Inferior parietal cortex (tissue), 1 donor: Measurements from ENCODE around the gene CLTB.

Experiments used
- DNase-seq: peaks from one replicate; pipeline ENCODE4 v3.0.0-alpha.2; 2016; ENCODE audit errors: extremely low spot score

Gene CLTB

DNA sequence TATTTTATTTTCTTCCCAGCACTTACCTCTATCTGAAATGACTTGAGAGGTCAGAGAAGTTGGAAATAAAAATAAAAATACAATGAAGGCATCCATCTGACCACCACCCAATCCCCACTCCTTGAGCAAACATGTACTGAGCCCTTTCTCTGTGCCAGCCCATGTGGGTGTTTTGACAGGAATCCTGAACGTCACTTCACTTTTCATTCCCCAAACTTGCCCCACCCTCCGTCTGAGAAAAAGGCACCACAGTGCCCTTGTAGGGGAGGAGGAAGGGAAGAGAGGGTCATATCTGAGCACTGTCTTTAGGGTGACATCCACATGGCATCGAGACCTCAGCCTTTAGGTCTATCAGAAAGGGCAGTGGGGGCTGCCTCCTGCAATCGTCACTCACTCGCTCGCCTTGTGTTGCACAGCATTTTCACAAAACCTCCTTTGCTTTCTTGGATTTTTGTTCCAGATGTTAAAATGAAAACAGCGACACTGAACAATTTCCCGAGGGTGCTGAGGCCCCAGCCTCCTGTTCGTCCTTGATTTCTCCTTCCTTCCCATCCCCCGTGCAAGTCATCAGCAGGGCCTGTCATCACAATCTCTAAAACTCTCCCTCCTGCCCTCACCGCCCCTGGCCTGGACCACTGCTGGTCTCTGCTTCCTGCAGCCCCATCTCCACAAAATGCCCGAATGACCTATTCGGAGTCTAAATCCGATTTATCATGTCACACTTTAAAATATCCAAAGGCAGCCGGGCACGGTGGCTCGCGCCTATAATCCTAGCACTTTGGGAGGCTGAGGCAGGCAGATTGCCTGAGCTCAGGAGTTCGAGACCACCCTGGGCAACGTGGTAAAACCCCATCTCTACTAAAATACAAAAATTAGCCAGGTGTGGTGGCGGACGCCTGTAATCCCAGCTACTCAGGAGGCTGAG, 14.8 kb downstream of the CLTB start:
- no peak for DNase-seq

- no peak for DNase-seq
These were observed 15.8 kb downstream of the CLTB start for GRCh38 chr5:176400382-176401156.

DNA sequence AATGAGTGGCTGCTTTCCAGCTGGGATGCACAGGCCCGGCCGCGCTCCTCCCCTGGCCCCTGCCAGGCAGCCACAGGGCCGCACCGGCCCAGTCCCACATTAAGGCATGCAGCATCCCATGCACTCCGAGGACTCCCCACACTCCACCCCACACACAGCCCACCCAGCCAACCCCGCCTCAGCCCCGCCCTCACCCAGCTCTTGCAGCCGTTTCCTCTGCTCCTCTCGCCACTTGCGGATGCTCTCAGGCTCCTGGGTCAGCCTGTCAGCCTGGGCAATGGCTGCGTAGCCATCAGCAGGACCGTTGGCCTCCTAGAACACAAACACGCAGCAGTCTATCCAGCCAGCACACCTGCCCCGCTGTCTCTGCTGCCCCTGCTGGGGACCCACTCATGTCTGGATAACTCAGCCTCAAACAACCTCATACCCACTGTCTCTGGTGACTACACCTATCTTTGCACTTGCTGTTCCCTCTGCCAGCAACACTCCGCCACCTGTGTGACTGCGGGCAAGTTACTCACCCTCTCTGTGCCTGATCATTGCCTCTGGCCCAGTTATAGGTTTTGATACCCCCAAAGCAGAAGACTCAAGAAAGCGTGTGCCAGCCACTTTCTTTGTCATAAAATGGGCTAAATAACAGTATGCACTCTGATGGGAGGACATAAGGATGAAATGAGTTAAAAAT, 18.5 kb downstream of the CLTB start:
- no peak for DNase-seq

DNA sequence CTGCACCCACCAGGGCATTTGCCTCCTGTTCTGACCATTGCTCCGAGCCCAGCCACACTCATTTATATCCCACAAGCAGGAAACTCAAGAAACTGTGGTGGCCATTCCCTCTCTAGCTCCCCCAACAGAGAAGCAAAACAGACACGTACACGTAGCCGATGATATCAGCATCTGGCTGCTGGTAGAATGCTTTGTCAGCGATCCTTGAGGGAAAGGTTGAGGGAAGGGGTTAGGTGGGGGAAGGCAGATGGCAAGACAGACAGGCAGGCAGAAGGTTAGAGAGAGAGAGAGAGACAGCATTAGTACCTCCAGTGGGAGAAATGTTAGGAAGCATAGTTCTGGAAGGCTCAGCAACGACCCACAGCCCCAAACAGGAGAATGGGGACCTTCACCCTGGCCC, 20.0 kb downstream of the CLTB start:
- no peak for DNase-seq

DNA sequence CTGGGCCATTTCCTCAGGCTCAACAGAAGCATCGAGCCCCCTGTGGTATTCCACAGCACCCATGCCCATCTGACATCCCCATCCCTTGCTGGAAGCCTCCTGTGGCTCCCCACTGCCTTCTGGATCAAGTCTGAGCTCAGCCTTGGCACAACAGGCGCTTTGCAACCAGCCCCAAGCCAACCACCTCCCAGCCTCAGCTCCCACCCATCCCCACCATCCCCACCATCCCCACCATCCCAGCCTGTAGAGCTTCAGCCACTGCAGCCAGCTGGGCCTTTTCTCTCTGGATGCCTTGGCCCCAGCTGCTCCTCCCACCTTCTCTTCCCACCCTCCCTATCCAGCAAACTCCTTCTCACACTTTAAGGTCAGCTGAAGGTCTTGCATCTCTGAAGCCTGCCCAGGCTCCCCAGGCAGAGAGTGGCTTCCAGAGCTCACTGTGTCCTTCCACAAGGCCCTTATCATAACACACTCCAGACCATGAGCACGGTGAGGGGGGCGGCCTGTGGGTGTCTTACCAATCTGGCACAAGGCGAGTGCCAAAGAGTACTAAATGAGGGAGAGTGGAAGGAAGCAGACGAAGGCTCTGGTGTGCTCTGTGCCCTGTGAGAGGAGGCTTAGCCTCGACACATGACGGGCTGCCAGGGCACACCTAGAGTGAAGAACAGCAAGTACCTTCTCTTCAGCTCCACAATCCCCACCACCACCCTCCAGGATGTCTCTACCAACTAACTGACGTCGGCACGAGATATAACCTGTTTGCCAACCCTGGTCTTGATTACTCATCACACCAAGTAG, 21.3 kb downstream of the CLTB start:
- DNase-seq: no peak

DNA sequence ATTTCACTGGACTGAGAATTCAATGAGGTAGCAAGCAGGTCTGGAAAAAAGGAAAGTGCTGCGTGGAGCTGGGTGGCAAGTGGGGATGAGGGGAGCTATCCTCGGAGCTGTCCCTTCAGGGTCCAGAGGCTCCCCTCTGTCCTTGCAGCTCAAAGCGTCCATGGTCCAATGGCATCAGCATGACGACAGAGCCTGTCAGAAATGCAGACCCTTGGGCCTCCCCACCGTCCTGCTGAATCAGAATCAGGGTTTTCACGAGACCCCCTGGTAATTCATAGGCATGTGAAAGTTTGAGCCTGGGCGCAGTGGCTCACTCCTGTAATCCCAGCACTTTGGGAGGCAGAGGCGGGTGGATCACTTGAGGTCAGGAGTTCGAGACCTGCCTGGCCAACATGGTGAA, 22.2 kb downstream of the CLTB start:
- DNase-seq: no peak

GRCh38 chr5:176392526-176392925, 23.8 kb downstream of the CLTB start:
- DNase-seq: no peak

GRCh38 chr5:176391999-176392398, 24.3 kb downstream of the CLTB start:
- DNase-seq: no peak

- no peak for DNase-seq
These were observed 24.9 kb downstream of the CLTB start for GRCh38 chr5:176391479-176391878.

DNA sequence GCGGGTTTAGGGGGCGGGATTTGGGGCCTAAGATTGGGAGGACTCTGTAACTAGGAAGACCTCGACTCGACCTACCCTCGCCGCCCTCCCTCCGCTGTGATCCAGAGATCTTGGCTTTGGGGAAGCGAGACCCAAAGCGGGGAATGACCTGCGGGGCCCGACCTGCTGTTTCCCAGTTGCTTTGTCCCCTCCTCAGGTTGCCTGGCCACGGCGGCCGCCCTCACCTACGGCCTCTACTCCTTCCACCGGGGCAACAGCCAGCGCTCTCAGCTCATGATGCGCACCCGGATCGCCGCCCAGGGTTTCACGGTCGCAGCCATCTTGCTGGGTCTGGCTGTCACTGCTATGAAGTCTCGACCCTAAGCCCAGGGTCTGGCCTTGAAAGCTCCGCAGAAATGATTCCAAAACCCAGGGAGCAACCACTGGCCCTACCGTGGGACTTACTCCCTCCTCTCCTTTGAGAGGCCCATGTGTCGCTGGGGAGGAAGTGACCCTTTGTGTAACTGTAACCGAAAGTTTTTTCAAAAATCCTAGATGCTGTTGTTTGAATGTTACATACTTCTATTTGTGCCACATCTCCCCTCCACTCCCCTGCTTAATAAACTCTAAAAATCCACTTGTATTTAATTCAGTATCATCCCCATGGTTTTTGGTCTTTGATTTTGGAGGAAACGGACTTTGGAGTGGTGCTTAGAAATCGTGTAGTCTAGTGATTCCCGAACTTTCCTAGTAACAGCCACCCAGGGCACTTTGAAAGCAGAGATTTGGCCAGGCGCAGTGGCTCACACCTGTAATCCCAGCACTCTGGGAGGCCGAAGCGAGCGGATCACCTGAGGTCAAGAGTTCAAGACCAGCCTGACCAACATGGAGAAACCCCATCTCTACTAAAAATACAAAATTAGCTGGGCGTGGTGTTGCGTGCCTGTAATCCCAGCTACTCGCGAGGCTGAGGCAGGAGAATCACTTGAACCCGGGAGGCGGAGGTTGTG, 26.9 kb downstream of the CLTB start:
- no peak for DNase-seq

GRCh38 chr5:176388444-176389134, 27.8 kb downstream of the CLTB start, which contains the start of the genes HIGD2A and NOP16:
HIGD2A (plus strand) TSS chr5:176388751; CDS start chr5:176388820, 69 bp downstream.
NOP16 (minus strand) TSS chr5:176388598; CDS start chr5:176388539, 59 bp downstream.
- peak; percentile 100 for DNase-seq

GRCh38 chr5:176388003-176388443, 28.3 kb downstream of the CLTB start:
- no peak for DNase-seq

- DNase-seq: no peak
These were observed 28.9 kb downstream of the CLTB start for GRCh38 chr5:176387384-176387925.

DNA sequence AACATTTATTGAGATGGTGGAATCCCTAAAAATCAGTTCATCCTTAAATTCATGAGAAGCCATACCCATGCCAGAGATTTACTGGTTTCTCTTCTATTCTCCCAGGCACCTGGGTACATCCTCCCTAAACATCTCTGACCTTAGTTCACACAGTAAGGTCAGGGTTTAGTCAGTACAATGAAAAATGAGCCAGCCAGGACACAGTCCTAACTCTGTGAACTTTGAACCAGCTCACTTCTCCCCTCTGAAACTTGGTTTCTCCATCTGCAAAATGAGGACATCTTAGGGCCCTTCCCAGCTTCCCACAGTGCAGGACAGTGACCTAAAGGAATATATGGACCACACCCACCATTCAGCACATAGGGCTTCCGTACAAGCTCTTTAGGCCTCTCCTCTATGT, 29.8 kb downstream of the CLTB start:
- no peak for DNase-seq

DNA sequence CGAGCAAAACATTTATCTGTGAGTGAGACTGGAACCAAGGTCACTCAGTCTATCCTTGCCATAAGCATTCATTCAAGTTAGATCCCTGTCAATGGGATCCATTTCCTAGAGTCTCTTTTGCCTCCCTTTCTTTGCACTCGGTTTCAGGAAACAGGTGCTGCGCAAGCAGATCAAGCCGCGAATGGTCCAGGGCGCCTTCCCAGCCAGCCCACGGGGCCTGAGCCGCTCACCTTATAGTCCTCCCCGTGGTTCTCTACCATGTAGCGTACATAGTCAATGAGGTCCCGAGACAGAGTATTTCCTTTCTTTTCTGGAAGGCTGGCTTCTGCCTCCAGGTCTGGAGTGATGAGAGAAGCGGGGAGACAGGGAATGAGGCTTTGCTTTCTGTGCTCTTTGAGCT, 31.3 kb downstream of the CLTB start:
- DNase-seq: no peak

DNA sequence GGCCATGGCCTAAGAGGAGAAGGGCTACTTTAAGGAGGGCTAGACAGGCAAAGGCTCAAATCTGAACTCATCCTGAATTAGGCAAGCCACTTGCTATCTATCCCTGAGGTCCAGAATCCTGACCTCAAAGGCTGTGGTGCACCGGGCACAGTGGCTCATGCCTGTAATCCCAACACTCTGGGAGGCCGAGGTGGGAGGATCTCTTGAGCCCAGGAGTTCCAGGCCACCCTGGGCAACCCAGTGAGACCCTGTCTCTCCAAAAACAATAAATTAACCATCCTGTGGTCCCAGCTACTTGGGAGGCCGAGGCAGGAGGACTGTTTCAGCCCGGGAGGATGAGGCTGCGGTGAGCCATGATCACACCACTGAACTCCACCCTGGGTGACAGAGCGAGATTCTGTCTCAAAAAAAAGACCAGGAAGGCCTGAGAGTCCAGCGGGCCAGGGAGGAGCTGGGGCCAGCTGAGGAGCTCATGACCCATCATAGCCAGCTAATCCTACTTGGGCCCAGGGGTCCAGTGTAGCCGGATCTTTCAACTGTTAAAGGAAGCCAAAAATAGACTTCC, 31.9 kb downstream of the CLTB start:
- no peak for DNase-seq

GRCh38 chr5:176383961-176384360, 32.4 kb downstream of the CLTB start:
- DNase-seq: no peak

DNA sequence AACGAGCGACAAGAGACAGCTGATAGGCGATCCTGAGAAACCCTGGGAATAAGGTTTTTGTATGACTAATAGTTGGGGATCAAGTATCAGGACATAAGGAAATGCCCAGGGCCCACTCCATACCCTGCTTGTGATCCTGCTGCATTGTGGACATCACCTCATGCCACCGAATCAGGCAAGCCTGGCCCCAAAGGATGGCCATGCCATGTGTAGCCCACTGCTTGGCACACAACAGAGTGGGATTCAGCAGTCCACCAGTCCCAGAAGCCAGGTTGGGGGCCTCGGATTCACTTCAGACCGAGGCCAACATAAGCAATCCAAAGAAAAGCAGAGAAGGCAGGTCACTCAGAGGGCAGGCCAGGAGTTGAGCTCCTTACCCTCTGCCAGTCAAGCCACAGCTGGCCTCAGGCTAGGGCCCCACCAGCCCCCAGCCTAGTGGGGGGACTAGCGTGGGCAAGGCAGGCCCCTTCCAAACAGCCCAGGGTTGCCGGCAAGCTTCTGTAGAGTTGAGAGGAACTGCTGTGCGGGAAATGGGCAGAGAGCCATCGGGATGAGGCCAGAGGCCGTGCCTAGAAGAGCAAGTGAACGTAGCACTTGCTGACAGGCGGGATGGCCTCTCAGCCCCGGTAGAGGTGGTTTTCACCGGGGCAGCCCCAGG, 33.0 kb downstream of the CLTB start:
- DNase-seq: no peak
